Type B pancreatic cell (in vitro differentiated cells): ENCODE measurements around the gene POU2AF1. TPM values are rescaled to one million over a fixed set of nuclear protein-coding genes. Genes with fewer than 3 reads are reported as not detected.

Source experiments
- DNase-seq: peaks from one replicate; pipeline ENCODE4 v3.0.0; 2021; ENCODE audit warnings: mixed read lengths; ENCODE audit not compliant: unreplicated experiment; ENCODE audit errors: extremely low spot score
- H3K27ac Mint-ChIP-seq: 2 replicates; pipeline ENCODE4 v1.8.0; 2021; ENCODE audit warnings: mild to moderate bottlenecking, mixed read lengths
- H3K27me3 Mint-ChIP-seq: 2 replicates; pipeline ENCODE4 v1.8.0; 2021; ENCODE audit warnings: mixed read lengths
- H3K36me3 Mint-ChIP-seq: 2 replicates; pipeline ENCODE4 v1.8.0; 2021; ENCODE audit warnings: mixed read lengths
- H3K4me1 Mint-ChIP-seq: one replicate; pipeline ENCODE4 v1.8.0; 2021; ENCODE audit warnings: mixed read lengths; ENCODE audit not compliant: unreplicated experiment
- H3K4me3 Mint-ChIP-seq: 2 replicates; pipeline ENCODE4 v1.8.0; 2021; ENCODE audit warnings: mild to moderate bottlenecking, mixed read lengths
- H3K9me3 Mint-ChIP-seq: 2 replicates; pipeline ENCODE4 v1.8.0; 2021; ENCODE audit warnings: mixed read lengths
- long read RNA-seq: library from polyadenylated mRNA; unstranded; transcript quantifications from one replicate; pipeline ENCODE4 v2.0.0, GENCODE V29; 2020
- total RNA-seq: library from RNA; stranded (reverse); gene quantifications from 2 replicates; pipeline ENCODE4 v1.2.1, GENCODE V29; 2021; ENCODE audit warnings: low replicate concordance
- TF ChIP-seq, protein P1 (sequence below): fragments of 200-600 bp; sonication (generic); conservative IDR thresholded peaks from 2 replicates; pipeline ENCODE4 v1.5.0; 2021; ENCODE audit warnings: antibody characterized with exemption, mild to moderate bottlenecking

Gene POU2AF1, protein sequence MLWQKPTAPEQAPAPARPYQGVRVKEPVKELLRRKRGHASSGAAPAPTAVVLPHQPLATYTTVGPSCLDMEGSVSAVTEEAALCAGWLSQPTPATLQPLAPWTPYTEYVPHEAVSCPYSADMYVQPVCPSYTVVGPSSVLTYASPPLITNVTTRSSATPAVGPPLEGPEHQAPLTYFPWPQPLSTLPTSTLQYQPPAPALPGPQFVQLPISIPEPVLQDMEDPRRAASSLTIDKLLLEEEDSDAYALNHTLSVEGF
- total RNA-seq: 0.24 and 0.26 TPM in 2 replicates
- long read RNA-seq: 0 reads

DNA sequence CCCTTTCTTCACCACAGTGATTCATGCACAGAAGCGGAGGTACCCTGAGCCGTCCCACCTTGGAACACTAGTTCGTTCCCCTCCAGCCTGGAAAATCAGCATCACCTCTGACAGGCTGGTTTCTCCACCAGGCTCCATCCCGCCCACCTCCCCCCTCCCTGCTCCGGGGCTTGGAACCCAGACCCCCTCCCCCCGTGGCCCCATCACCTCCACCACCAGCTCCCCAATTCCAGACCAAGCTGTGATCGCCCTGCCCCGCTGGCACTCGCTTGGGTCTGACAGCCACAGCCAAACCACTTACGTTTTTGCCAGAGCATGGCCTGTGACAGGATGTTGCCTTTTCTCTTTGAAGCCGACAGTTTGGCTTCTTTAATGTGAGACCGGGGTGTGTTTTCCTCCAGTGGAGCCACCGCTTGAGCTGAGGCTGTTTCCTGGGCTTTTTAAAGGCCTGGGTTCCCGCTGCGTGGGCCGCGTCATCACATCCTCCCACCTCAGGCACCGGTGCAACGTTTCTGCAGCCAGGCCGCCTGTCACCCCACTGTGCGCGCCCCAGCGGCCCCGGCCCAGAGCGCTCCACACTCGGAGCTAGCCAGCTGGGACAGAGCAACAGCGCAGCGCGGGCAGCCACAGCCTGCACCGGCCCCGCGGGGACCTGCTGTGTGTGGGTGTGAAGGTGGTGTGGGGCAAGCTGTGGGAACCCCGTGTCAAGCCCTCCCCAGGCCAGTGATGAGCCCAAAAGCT lies at the start of gene POU2AF1:
POU2AF1 (minus strand) TSS at position 415 of the 741 bp plus-strand sequence; CDS start at position 317, 98 bp downstream.
- DNase-seq: no peak

DNA sequence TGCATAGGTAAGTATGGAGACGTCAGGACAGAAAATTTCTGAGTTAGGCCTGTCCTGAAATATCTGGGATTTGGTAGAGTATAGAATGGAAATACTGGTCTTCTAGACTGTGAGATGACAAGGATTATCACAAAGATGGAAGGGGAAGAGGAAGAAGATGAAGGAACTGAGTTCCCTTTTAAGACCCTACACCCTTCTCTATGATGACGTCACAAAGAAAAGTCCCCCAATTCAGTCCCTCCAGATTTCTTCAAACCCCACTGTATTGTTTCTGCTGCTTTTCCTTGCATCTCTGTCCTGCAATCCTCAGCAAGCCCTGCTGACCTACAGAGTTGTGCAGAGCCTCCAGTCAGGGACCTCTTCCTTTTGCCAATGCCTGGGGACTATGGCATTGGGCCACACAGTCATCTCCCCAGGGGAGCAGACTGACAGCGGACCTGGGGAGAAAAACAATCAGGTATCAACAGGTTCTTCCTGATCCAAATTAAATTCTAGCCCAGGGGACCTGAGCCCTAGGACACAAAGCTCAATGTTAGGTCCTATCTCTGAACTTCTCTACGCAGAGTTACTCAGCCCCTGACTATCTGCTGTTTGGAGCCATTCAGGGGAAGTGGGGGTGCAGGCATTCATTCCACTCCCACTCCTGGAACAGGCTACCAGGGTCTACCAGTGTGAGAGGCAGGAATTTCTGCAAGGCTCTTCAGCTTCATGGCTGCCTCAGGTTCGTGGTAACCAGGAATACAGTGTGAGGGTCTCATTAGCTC lies 49.2 kb upstream of the POU2AF1 start:
- Mint-ChIP-seq H3K9me3 (peaks cover 9% of the 10 kb centered on the region), H3K27me3 (peaks cover 3% of the 10 kb centered on the region), H3K4me1 (peaks cover 18% of the 10 kb centered on the region), H3K27ac (peak overlapping the region; percentile 21), H3K4me3 (no peak overlapping the region), H3K36me3 (no peaks in the 10 kb centered on the region)
- no peak for DNase-seq
- TF ChIP-seq, protein P1, sequence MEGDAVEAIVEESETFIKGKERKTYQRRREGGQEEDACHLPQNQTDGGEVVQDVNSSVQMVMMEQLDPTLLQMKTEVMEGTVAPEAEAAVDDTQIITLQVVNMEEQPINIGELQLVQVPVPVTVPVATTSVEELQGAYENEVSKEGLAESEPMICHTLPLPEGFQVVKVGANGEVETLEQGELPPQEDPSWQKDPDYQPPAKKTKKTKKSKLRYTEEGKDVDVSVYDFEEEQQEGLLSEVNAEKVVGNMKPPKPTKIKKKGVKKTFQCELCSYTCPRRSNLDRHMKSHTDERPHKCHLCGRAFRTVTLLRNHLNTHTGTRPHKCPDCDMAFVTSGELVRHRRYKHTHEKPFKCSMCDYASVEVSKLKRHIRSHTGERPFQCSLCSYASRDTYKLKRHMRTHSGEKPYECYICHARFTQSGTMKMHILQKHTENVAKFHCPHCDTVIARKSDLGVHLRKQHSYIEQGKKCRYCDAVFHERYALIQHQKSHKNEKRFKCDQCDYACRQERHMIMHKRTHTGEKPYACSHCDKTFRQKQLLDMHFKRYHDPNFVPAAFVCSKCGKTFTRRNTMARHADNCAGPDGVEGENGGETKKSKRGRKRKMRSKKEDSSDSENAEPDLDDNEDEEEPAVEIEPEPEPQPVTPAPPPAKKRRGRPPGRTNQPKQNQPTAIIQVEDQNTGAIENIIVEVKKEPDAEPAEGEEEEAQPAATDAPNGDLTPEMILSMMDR: no peak

More for the DNA sequence above, at the start of gene POU2AF1:
- Mint-ChIP-seq H3K27ac (no peak within 1 kb of the TSS), H3K9me3 (no peaks in the 10 kb centered on the region), H3K27me3 (no peaks in the 10 kb centered on the region), H3K4me3 (no peak within 1 kb of the TSS), H3K4me1 (peaks cover 23% of the 10 kb centered on the region), H3K36me3 (no peaks in the 10 kb centered on the region)
- TF ChIP-seq, protein P1: no peak

DNA sequence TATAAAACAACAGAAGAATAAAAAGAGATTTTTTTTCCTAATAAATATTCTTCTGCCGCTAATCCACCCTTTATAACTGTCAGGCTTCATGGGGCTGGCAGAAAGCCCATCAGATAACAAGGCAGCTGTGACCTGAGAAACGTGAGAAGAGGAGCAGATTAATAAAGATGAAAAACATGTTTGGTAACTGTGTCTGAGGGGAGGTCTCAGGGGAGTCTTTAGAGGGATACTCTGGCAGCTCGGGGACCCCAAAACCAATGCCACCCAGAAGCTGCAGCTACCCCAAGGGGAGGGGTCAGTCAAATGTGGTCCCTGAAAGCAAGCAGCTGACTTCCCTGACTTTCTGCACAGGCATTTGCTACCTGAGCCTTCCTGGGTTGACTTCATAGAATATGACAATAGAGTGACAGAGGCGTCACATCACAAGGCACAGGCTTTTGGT lies 48.4 kb upstream of the POU2AF1 start:
- no peak for DNase-seq
- TF ChIP-seq, protein P1: no peak
- peaks cover 5% of the 10 kb centered on the region for H3K27me3 Mint-ChIP-seq
- no peaks in the 10 kb centered on the region for H3K36me3 Mint-ChIP-seq
- H3K9me3 Mint-ChIP-seq: peaks cover 9% of the 10 kb centered on the region
- H3K4me3 Mint-ChIP-seq: peak overlapping the region; percentile 1
- H3K27ac Mint-ChIP-seq: peak overlapping the region; percentile 21
- peaks cover 18% of the 10 kb centered on the region for H3K4me1 Mint-ChIP-seq

DNA sequence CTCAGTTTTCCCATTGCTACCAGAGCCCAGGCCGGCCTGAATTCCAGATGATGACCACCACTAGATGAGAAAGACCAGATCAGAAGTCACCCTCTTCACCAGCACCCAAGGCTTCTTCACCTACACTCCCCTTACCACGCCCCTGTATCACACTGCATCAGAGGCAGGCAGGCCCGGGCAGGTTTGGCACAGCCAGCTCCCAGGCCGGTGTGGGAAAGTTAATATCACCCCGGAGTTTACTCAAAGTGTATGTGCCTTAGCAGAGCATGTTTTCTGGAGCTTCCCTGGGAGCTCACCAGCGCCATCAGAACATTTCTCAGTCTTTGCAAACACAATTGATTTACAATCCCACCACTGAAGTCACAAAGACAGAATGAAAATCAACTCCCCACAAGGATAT lies 47.5 kb upstream of the POU2AF1 start:
- no peak for DNase-seq
- Mint-ChIP-seq H3K36me3 (no peaks in the 10 kb centered on the region), H3K27me3 (peaks cover 3% of the 10 kb centered on the region), H3K4me3 (peak overlapping the region; percentile 9), H3K4me1 (peaks cover 18% of the 10 kb centered on the region), H3K9me3 (peaks cover 9% of the 10 kb centered on the region), H3K27ac (peak overlapping the region; percentile 2)
- TF ChIP-seq, protein P1: no peak

DNA sequence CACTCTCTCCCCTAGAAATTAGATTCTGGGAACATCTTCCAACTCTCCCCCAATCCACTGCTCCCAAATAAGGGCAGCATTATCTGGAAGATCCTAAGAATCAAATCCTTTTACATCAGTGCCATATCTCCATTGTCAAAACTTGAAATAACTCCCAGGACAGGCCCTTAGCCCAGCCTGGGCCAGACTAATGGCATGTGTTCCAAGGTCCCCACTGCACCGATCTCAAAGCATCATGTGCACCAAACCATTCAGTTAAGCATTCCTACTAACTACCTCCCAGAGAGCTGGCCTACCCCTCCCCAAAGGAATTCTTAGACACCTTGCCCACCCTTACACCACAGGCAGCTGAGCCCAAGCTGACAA lies 44.2 kb upstream of the POU2AF1 start:
- H3K9me3 Mint-ChIP-seq: peaks cover 9% of the 10 kb centered on the region
- no peak for DNase-seq

More for the DNA sequence above, 44.2 kb upstream of the POU2AF1 start:
- Mint-ChIP-seq H3K27ac (no peak overlapping the region), H3K4me1 (peaks cover 18% of the 10 kb centered on the region), H3K4me3 (no peak overlapping the region), H3K27me3 (peaks cover 3% of the 10 kb centered on the region), H3K36me3 (no peaks in the 10 kb centered on the region)
- TF ChIP-seq, protein P1: no peak
